Globus pallidus (tissue), 1 donor: Measurements from ENCODE around the gene PLXNA2.

ENCODE experiments used
- DNase-seq: peaks from one replicate; pipeline ENCODE4 v3.0.0-alpha.2; 2015; ENCODE audit warnings: low spot score

PLXNA2 gene

GRCh38 chr1:208139434-208140045 is 104.6 kb downstream of the PLXNA2 start:
- DNase-seq, result no peak

- DNase-seq, result no peak
Measured at GRCh38 chr1:208137193-208137592, 107.0 kb downstream of the PLXNA2 start.

- no peak for DNase-seq
Measured at GRCh38 chr1:208136459-208137182, 107.6 kb downstream of the PLXNA2 start.

GRCh38 chr1:208135354-208135753 is 108.8 kb downstream of the PLXNA2 start:
- no peak for DNase-seq

GRCh38 chr1:208134491-208134890 is 109.7 kb downstream of the PLXNA2 start:
- no peak for DNase-seq

GRCh38 chr1:208133355-208133754 is 110.8 kb downstream of the PLXNA2 start:
- no peak for DNase-seq

- no peak for DNase-seq
Measured at GRCh38 chr1:208132287-208132882, 111.8 kb downstream of the PLXNA2 start.

- DNase-seq, result no peak
Measured at GRCh38 chr1:208131621-208132286, 112.4 kb downstream of the PLXNA2 start.

GRCh38 chr1:208129487-208129886 is 114.7 kb downstream of the PLXNA2 start:
- no peak for DNase-seq

- DNase-seq, result no peak
Measured at GRCh38 chr1:208129060-208129459, 115.1 kb downstream of the PLXNA2 start.

- DNase-seq, result no peak
Measured at GRCh38 chr1:208127792-208128529, 116.2 kb downstream of the PLXNA2 start.

- no peak for DNase-seq
Measured at GRCh38 chr1:208127284-208127683, 116.9 kb downstream of the PLXNA2 start.

- DNase-seq, result no peak
Measured at GRCh38 chr1:208126108-208126507, 118.1 kb downstream of the PLXNA2 start.

- DNase-seq, result no peak
Measured at GRCh38 chr1:208122612-208123358, 121.4 kb downstream of the PLXNA2 start.

- no peak for DNase-seq
Measured at GRCh38 chr1:208121813-208122364, 122.3 kb downstream of the PLXNA2 start.

- DNase-seq, result no peak
Measured at GRCh38 chr1:208120431-208120790, 123.8 kb downstream of the PLXNA2 start.

- no peak for DNase-seq
Measured at GRCh38 chr1:208118841-208119606, 125.2 kb downstream of the PLXNA2 start.

GRCh38 chr1:208118306-208118705 is 125.9 kb downstream of the PLXNA2 start:
- DNase-seq, result no peak

- DNase-seq, result no peak
Measured at GRCh38 chr1:208117826-208118225, 126.4 kb downstream of the PLXNA2 start.

GRCh38 chr1:208117409-208117808 is 126.8 kb downstream of the PLXNA2 start:
- DNase-seq, result no peak
